NCI-H1436 (cell line): ENCODE results near the gene LGALS12.
"Not testable (repeated sequence)": the region's sequence is repeated elsewhere in the genome, so short reads cannot be mapped to it uniquely, and the experiment has no call there.

ENCODE experiments used
- DNase-seq: peaks from one replicate; lab custom pipeline; 2025; lab: John Stamatoyannopoulos, UW

The LGALS12 gene

GRCh38 chr11:63504933-63505586 is 824 bp upstream of the LGALS12 start:
- no peak for DNase-seq

GRCh38 chr11:63506876-63507275 is 992 bp downstream of the LGALS12 start:
- DNase-seq = peak; percentile 1

- no peak for DNase-seq
These were observed 1.6 kb downstream of the LGALS12 start for GRCh38 chr11:63507511-63507910.

GRCh38 chr11:63508009-63508408 is 2.1 kb downstream of the LGALS12 start:
- no peak for DNase-seq

GRCh38 chr11:63508745-63509144 is 2.9 kb downstream of the LGALS12 start:
- DNase-seq = no peak

- no peak for DNase-seq
These were observed 4.6 kb downstream of the LGALS12 start for GRCh38 chr11:63510360-63511047.

- DNase-seq = no peak
These were observed 5.3 kb downstream of the LGALS12 start for GRCh38 chr11:63511048-63511748.

GRCh38 chr11:63512816-63513215 is 6.9 kb downstream of the LGALS12 start:
- no peak for DNase-seq

- no peak for DNase-seq
These were observed 10.2 kb downstream of the LGALS12 start for GRCh38 chr11:63516109-63516508.

- no peak for DNase-seq
These were observed 11.3 kb downstream of the LGALS12 start for GRCh38 chr11:63517156-63517555.

- no peak for DNase-seq
These were observed 12.7 kb downstream of the LGALS12 start for GRCh38 chr11:63518548-63518947.

- no peak for DNase-seq
These were observed 14.8 kb downstream of the LGALS12 start for GRCh38 chr11:63520606-63521170.

GRCh38 chr11:63521896-63522295 is 16.0 kb downstream of the LGALS12 start:
- no peak for DNase-seq

- no peak for DNase-seq
These were observed 17.3 kb downstream of the LGALS12 start for GRCh38 chr11:63523151-63523550.

- DNase-seq = no peak
These were observed 21.8 kb downstream of the LGALS12 start for GRCh38 chr11:63527667-63528066.

- DNase-seq = not testable (repeated sequence)
These were observed 22.3 kb downstream of the LGALS12 start for GRCh38 chr11:63528156-63528555.

- not testable (repeated sequence) for DNase-seq
These were observed 22.9 kb downstream of the LGALS12 start for GRCh38 chr11:63528729-63529278.

GRCh38 chr11:63529373-63529772 is 23.5 kb downstream of the LGALS12 start:
- DNase-seq = not testable (repeated sequence)

- DNase-seq = no peak
These were observed 24.1 kb downstream of the LGALS12 start for GRCh38 chr11:63530021-63530420.

- DNase-seq = not testable (repeated sequence)
These were observed 25.3 kb downstream of the LGALS12 start for GRCh38 chr11:63531074-63531792.

GRCh38 chr11:63532117-63532516 is 26.2 kb downstream of the LGALS12 start:
- DNase-seq = no peak
